ENCODE data around the gene CDC42BPB. TPM values are rescaled to one million over a fixed set of nuclear protein-coding genes. Genes with fewer than 3 reads are reported as not detected.

Gene CDC42BPB
- polyA plus RNA-seq, 1 donor (not counting 4 experiments of a cell fraction or from before 2014, with no cell fraction given): 41.3 TPM

GRCh38 chr14:103099733-103100280 is 42.5 kb upstream of the CDC42BPB start:
- Histone ChIP-seq H3K9ac (ENCODE audit: control insufficient read depth, extremely low read depth, insufficient read depth, low read length) (no peak overlapping the region), H2AFZ (ENCODE audit: control insufficient read depth, low read length) (no peak overlapping the region), H3K36me3 (ENCODE audit: control insufficient read depth in 2 of 2, extremely low read depth in 1 of 2, insufficient read depth in 2 of 2, low read length in 2 of 2) (no peaks in the 10 kb centered on the region), H3K4me1 (ENCODE audit: control insufficient read depth, extremely low read depth, insufficient read depth, low read length) (peaks cover 2% of the 10 kb centered on the region), H3K4me3 (ENCODE audit: control insufficient read depth in 2 of 3, extremely low read depth in 1 of 3, insufficient read depth in 2 of 3, low read depth in 1 of 3, low read length in 3 of 3) (no peak overlapping the region), H3K4me2 (ENCODE audit: control insufficient read depth, extremely low read depth, insufficient read depth, low read depth, low read length) (no peak overlapping the region), H3K79me2 (ENCODE audit: control insufficient read depth, insufficient read depth, low read length) (no peaks in the 10 kb centered on the region), H3K27ac (ENCODE audit: control insufficient read depth, insufficient read depth, low read length) (no peak overlapping the region), H3K9me1 (ENCODE audit: control insufficient read depth, extremely low read depth, insufficient read depth, low read length) (no peaks in the 10 kb centered on the region), H4K20me1 (ENCODE audit: control insufficient read depth, extremely low read depth, insufficient read depth, low read length) (no peaks in the 10 kb centered on the region), H3K9me3 (ENCODE audit: control insufficient read depth, low read depth, low read length) (no peaks in the 10 kb centered on the region), H3K27me3 (ENCODE audit: control insufficient read depth, extremely low read depth, insufficient read depth, low read length) (peaks cover 55% of the 10 kb centered on the region)
- dilution Hi-C loops (cut with MboI; ENCODE audit: extremely low pct_ligation_motif_present, low sequenced_read_pairs): no loop called here
- DNase-seq (ENCODE audit: low read depth, low spot score) (no peak), FAIRE-seq (no peak)
- no peak for TF ChIP-seq CTCF (optimal IDR thresholded peaks at IDR 0.05 in 1 of 3, IDR thresholded peaks at IDR 0.05 in 1 of 3, conservative IDR thresholded peaks at IDR 0.05 in 1 of 3; ENCODE audit: extremely low read depth in 1 of 3, insufficient read depth in 2 of 3, low read length in 3 of 3)
- TF ChIP-seq EZH2 (IDR thresholded peaks at IDR 0.05; ENCODE audit: low read length): no peak

- Histone ChIP-seq H3K4me2 (ENCODE audit: control insufficient read depth, extremely low read depth, insufficient read depth, low read depth, low read length) (no peak overlapping the region), H3K9me1 (ENCODE audit: control insufficient read depth, extremely low read depth, insufficient read depth, low read length) (no peaks in the 10 kb centered on the region), H3K4me3 (ENCODE audit: control insufficient read depth in 2 of 3, extremely low read depth in 1 of 3, insufficient read depth in 2 of 3, low read depth in 1 of 3, low read length in 3 of 3) (no peak overlapping the region), H3K9ac (ENCODE audit: control insufficient read depth, extremely low read depth, insufficient read depth, low read length) (no peak overlapping the region), H3K27me3 (ENCODE audit: control insufficient read depth, extremely low read depth, insufficient read depth, low read length) (peaks cover 49% of the 10 kb centered on the region), H3K36me3 (ENCODE audit: control insufficient read depth in 2 of 2, extremely low read depth in 1 of 2, insufficient read depth in 2 of 2, low read length in 2 of 2) (no peaks in the 10 kb centered on the region), H3K79me2 (ENCODE audit: control insufficient read depth, insufficient read depth, low read length) (no peaks in the 10 kb centered on the region), H3K27ac (ENCODE audit: control insufficient read depth, insufficient read depth, low read length) (no peak overlapping the region), H3K9me3 (ENCODE audit: control insufficient read depth, low read depth, low read length) (no peaks in the 10 kb centered on the region), H4K20me1 (ENCODE audit: control insufficient read depth, extremely low read depth, insufficient read depth, low read length) (no peaks in the 10 kb centered on the region), H3K4me1 (ENCODE audit: control insufficient read depth, extremely low read depth, insufficient read depth, low read length) (no peaks in the 10 kb centered on the region), H2AFZ (ENCODE audit: control insufficient read depth, low read length) (no peak overlapping the region)
- TF ChIP-seq EZH2 (IDR thresholded peaks at IDR 0.05; ENCODE audit: low read length) (no peak), CTCF (optimal IDR thresholded peaks at IDR 0.05 in 1 of 3, IDR thresholded peaks at IDR 0.05 in 1 of 3, conservative IDR thresholded peaks at IDR 0.05 in 1 of 3; ENCODE audit: extremely low read depth in 1 of 3, insufficient read depth in 2 of 3, low read length in 3 of 3) (no peak)
- DNase-seq (ENCODE audit: low read depth, low spot score) (no peak), FAIRE-seq (no peak)
- dilution Hi-C loops (cut with MboI; ENCODE audit: extremely low pct_ligation_motif_present, low sequenced_read_pairs): no loop called here
These were observed 41.9 kb upstream of the CDC42BPB start for GRCh38 chr14:103099081-103099732.
